SK-N-SH (cell line): ENCODE results near the gene ALPK3. TPM values are rescaled to one million over a fixed set of nuclear protein-coding genes. Genes with fewer than 3 reads are reported as not detected.

Source experiments
- CTCF ChIA-PET: fragments of 300-600, 350-600 bp; formaldehyde crosslinking; extraction: SDS; loops from one replicate; lab custom pipeline; 2021; lab: Yijun Ruan, JAX
- POLR2A ChIA-PET: fragments of 350-600 bp; sonication (Branson Sonifier 250); formaldehyde crosslinking; extraction: SDS; loops from one replicate; lab custom pipeline; 2020; ENCODE audit warnings: antibody characterized with exemption, inconsistent platforms; lab: Yijun Ruan, JAX
- DNase-seq: peaks from one replicate; pipeline ENCODE4 v3.0.0; 2012
- H2AFZ ChIP-seq: fragments of 200-600 bp; sonication (generic); 2 replicates; pipeline ENCODE4 v1.8.1; 2016; ENCODE audit warnings: antibody characterized with exemption, mild to moderate bottlenecking, low read depth
- H3F3A ChIP-seq: fragments of 200-600 bp; sonication (generic); replicated peaks from 2 replicates; pipeline ENCODE3; 2016; ENCODE audit warnings: antibody characterized with exemption, mild to moderate bottlenecking; ENCODE audit not compliant: insufficient read depth
- H3K27ac ChIP-seq, 2 experiments: fragments of 200-500 bp in 1 of 2; fragments of 200-600 bp in 1 of 2; sonication (Bioruptor generic) in 1 of 2; sonication (generic), shearing (Covaris generic) in 1 of 2; 2 replicates each; pipeline versions ENCODE4 v1.5.1 to v1.6.1; 2014 to 2016; ENCODE audit warnings: low read depth in 2 of 2, inconsistent platforms in 1 of 2, low read length in 1 of 2, mild to moderate bottlenecking in 1 of 2, mixed read lengths in 1 of 2
- H3K27me3 ChIP-seq: fragments of 200-600 bp; sonication (generic), shearing (Covaris generic); 2 replicates; pipeline ENCODE4 v1.6.1; 2016; ENCODE audit warnings: mixed run types; ENCODE audit not compliant: insufficient read depth
- H3K36me3 ChIP-seq, 2 experiments: fragments of 200-500 bp in 1 of 2; fragments of 200-600 bp in 1 of 2; sonication (Bioruptor generic) in 1 of 2; sonication (generic) in 1 of 2; replicated peaks in 1 of 2; 2 replicates each; pipeline versions ENCODE3 to v1.5.1; 2014 to 2016; ENCODE audit warnings: low read length in 1 of 2, mild to moderate bottlenecking in 1 of 2; ENCODE audit not compliant: insufficient read depth in 2 of 2, control insufficient read depth in 1 of 2
- H3K4me1 ChIP-seq, 2 experiments: fragments of 200-500 bp in 1 of 2; fragments of 200-600 bp in 1 of 2; sonication (Bioruptor generic) in 1 of 2; sonication (generic), shearing (Covaris generic) in 1 of 2; 2 replicates each; pipeline versions ENCODE4 v1.5.1 to v1.6.1; 2014 to 2016; ENCODE audit warnings: low read depth in 1 of 2, low read length in 1 of 2, mixed run types in 1 of 2; ENCODE audit not compliant: insufficient read depth in 2 of 2, control insufficient read depth in 1 of 2
- H3K4me2 ChIP-seq: fragments of 200-600 bp; sonication (generic), shearing (Covaris generic); 2 replicates; pipeline ENCODE4 v1.6.1; 2017; ENCODE audit warnings: mixed run types
- H3K4me3 ChIP-seq, 2 experiments: fragments of 200-500 bp in 1 of 2; fragments of 200-600 bp in 1 of 2; sonication (Bioruptor generic) in 1 of 2; sonication (generic), shearing (Covaris generic) in 1 of 2; 2 replicates each; pipeline versions ENCODE4 v1.5.1 to v1.8.1; 2014 to 2016; ENCODE audit warnings: low read depth in 2 of 2, inconsistent platforms in 1 of 2, low read length in 1 of 2, mild to moderate bottlenecking in 1 of 2, mixed read lengths in 1 of 2, moderate library complexity in 1 of 2
- H3K79me2 ChIP-seq: fragments of 200-600 bp; sonication (generic); 2 replicates; pipeline ENCODE4 v1.8.1; 2017; ENCODE audit warnings: mild to moderate bottlenecking; ENCODE audit not compliant: insufficient read depth
- H3K9ac ChIP-seq: fragments of 200-600 bp; sonication (generic); 2 replicates; pipeline ENCODE4 v1.6.1; 2017; ENCODE audit warnings: mixed run types
- H3K9me2 ChIP-seq: fragments of 200-600 bp; sonication (generic); 2 replicates; pipeline ENCODE4 v1.6.1; 2017; ENCODE audit warnings: mixed run types
- H3K9me3 ChIP-seq: fragments of 200-600 bp; sonication (generic); 2 replicates; pipeline ENCODE4 v1.6.1; 2017; ENCODE audit warnings: mixed run types, mild to moderate bottlenecking, moderate library complexity
- H4K20me1 ChIP-seq: fragments of 200-600 bp; sonication (generic); 2 replicates; pipeline ENCODE4 v1.6.1; 2017; ENCODE audit warnings: mild to moderate bottlenecking, mixed run types; ENCODE audit not compliant: insufficient read depth
- ELF1 ChIP-seq: IDR thresholded peaks from 2 replicates; pipeline ENCODE4 v1.4.0; 2012
- FOSL2 ChIP-seq: IDR thresholded peaks from 2 replicates; pipeline ENCODE4 v1.4.0; 2012; ENCODE audit warnings: low read depth, mild to moderate bottlenecking, moderate library complexity, borderline replicate concordance
- GATA2 ChIP-seq: sonication (generic); formaldehyde crosslinking; IDR thresholded peaks from 2 replicates; pipeline ENCODE4 v1.5.0; 2020; ENCODE audit warnings: mild to moderate bottlenecking, missing genetic modification reagents
- MXI1 ChIP-seq: IDR thresholded peaks from 2 replicates; pipeline ENCODE4 v1.6.1; 2012; ENCODE audit warnings: mild to moderate bottlenecking, low read depth, low read length, improper control_type of control experiment
- NFIC ChIP-seq: IDR thresholded peaks from 2 replicates; pipeline ENCODE4 v1.4.0; 2012; ENCODE audit warnings: borderline replicate concordance
- POLR2AphosphoS5 ChIP-seq: IDR thresholded peaks from 2 replicates; pipeline ENCODE4 v1.6.1; 2012; ENCODE audit warnings: low read depth, low read length
- RAD21 ChIP-seq: IDR thresholded peaks from 2 replicates; pipeline ENCODE4 v1.6.1; 2012; ENCODE audit warnings: mild to moderate bottlenecking, low read length
- RXRA ChIP-seq: IDR thresholded peaks from 2 replicates; pipeline ENCODE4 v1.4.0; 2012; ENCODE audit warnings: low read depth, mild to moderate bottlenecking, borderline replicate concordance
- SIN3A ChIP-seq: IDR thresholded peaks from 2 replicates; pipeline ENCODE4 v1.6.1; 2012; ENCODE audit warnings: low read depth, mild to moderate bottlenecking, low read length, moderate library complexity, borderline replicate concordance
- TAF1 ChIP-seq: IDR thresholded peaks from 2 replicates; pipeline ENCODE4 v1.6.1; 2012; ENCODE audit warnings: low read depth, mild to moderate bottlenecking, low read length, moderate library complexity, borderline replicate concordance
- TEAD4 ChIP-seq: IDR thresholded peaks from 2 replicates; pipeline ENCODE4 v1.4.0; 2012; ENCODE audit warnings: mild to moderate bottlenecking, borderline replicate concordance; ENCODE audit not compliant: insufficient read depth
- WGBS: methylation state at CpG from one replicate; pipeline ENCODE4 v1.1.6; 2017; ENCODE audit warnings: low lambda C conversion rate; 5-methylcytosine and 5-hydroxymethylcytosine counted together
- polyA plus RNA-seq, 3 experiments: library from polyadenylated mRNA; depleted of rRNA; stranded (reverse); fragments of >200 nt; gene quantifications; 2 replicates each; pipeline ENCODE4 v1.2.3, GENCODE V29; 2012
- TF ChIP-seq, protein P1 (sequence below): IDR thresholded peaks from 2 replicates; pipeline ENCODE4; 2012
- TF ChIP-seq, protein P2 (sequence below): IDR thresholded peaks from 2 replicates; pipeline ENCODE4 v1.4.0; 2012; ENCODE audit warnings: low read depth, borderline replicate concordance
- TF ChIP-seq, protein P3 (sequence below): IDR thresholded peaks from 2 replicates; pipeline ENCODE4 v1.4.0; 2012; ENCODE audit warnings: low read depth, borderline replicate concordance
- TF ChIP-seq, protein P4 (sequence below): fragments of 150-350 bp; IDR thresholded peaks from 2 replicates; pipeline ENCODE4 v1.6.1; 2016; ENCODE audit warnings: mild to moderate bottlenecking, low read depth, low read length

The ALPK3 gene
- polyA plus RNA-seq, 1 of the 3 experiments (the other 2 are of a cell fraction): 0.16 TPM

DNA sequence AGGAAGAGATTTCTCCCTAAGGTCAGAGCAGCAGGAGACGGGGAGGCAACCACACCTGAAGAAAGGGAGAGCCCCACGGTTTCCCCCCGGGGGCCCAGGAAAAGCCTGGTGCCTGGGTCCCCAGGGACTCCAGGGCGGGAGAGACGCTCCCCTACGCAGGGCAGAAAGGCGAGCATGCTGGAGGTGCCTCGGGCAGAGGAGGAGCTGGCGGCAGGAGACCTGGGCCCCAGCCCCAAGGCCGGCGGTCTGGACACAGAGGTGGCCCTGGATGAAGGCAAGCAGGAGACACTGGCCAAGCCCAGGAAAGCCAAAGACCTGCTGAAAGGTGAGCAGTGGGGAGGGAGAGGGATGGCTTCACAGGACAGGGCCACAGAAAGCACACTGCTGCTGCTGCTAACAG is 41.1 kb downstream of the ALPK3 start:
- WGBS: 76% methylated on average over 11 of the region's 11 CpGs
- no peaks in the 10 kb centered on the region for H3K9me3 ChIP-seq
- TF ChIP-seq SIN3A: no peak
- TF ChIP-seq POLR2AphosphoS5: no peak
- TF ChIP-seq RAD21: no peak
- no peak for DNase-seq
- H3K27ac ChIP-seq: no peak overlapping the region
- H4K20me1 ChIP-seq: no peaks in the 10 kb centered on the region
- CTCF ChIA-PET: interaction anchor here (1.7 kb wide), 1 partner anchor 15 kb away, joined by 4 read pairs; no protein-coding TSS in a partner anchor
- no peaks in the 10 kb centered on the region for H3K79me2 ChIP-seq
- H3K4me3 ChIP-seq: no peak overlapping the region
- H3F3A ChIP-seq: no peaks in the 10 kb centered on the region
- no peak overlapping the region for H2AFZ ChIP-seq
- H3K36me3 ChIP-seq: no peaks in the 10 kb centered on the region
- no peaks in the 10 kb centered on the region for H3K9me2 ChIP-seq
- no peak overlapping the region for H3K4me2 ChIP-seq
- H3K4me1 ChIP-seq: no peaks in the 10 kb centered on the region
- POLR2A ChIA-PET: no interaction called here
- no peak overlapping the region for H3K9ac ChIP-seq
- H3K27me3 ChIP-seq: no peaks in the 10 kb centered on the region

DNA sequence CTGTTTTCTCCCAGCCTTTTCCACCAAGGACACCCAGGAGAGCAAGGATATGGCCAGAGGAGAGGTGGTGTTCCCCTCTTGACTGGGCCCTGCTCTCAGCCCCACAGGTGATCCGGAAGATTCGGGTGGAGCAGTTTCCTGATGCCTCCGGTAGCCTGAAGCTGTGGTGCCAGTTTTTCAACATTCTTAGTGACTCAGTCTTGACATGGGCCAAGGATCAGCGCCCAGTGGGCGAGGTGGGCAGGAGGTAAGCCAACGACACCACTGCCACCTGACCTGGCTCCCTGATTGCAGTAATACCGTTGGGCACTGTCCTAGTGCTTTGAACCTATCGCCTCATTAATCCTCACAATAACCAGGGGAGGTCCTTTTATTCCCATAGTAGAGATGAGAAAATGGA is 42.0 kb downstream of the ALPK3 start:
- Histone ChIP-seq H3K27ac (no peak overlapping the region), H3K4me3 (no peak overlapping the region), H3F3A (no peaks in the 10 kb centered on the region), H3K27me3 (no peaks in the 10 kb centered on the region), H3K36me3 (no peaks in the 10 kb centered on the region), H3K4me1 (peaks cover 0 to 1% of the 10 kb centered on the region in 2 experiments; a peak in 1 of 4 replicates), H3K9me2 (no peaks in the 10 kb centered on the region), H3K9ac (no peak overlapping the region), H3K79me2 (no peaks in the 10 kb centered on the region), H2AFZ (no peak overlapping the region), H4K20me1 (no peaks in the 10 kb centered on the region), H3K4me2 (no peak overlapping the region), H3K9me3 (no peaks in the 10 kb centered on the region)
- ChIA-PET CTCF (no interaction called here), POLR2A (no interaction called here)
- no peak for DNase-seq
- 86% methylated on average over 6 of the region's 8 CpGs for WGBS
- TF ChIP-seq RAD21: no peak
- TF ChIP-seq MXI1: no peak
- TF ChIP-seq, protein P1, sequence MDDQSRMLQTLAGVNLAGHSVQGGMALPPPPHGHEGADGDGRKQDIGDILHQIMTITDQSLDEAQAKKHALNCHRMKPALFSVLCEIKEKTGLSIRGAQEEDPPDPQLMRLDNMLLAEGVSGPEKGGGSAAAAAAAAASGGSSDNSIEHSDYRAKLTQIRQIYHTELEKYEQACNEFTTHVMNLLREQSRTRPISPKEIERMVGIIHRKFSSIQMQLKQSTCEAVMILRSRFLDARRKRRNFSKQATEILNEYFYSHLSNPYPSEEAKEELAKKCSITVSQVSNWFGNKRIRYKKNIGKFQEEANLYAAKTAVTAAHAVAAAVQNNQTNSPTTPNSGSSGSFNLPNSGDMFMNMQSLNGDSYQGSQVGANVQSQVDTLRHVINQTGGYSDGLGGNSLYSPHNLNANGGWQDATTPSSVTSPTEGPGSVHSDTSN: no peak
- no peak for TF ChIP-seq NFIC
- TF ChIP-seq, protein P2, sequence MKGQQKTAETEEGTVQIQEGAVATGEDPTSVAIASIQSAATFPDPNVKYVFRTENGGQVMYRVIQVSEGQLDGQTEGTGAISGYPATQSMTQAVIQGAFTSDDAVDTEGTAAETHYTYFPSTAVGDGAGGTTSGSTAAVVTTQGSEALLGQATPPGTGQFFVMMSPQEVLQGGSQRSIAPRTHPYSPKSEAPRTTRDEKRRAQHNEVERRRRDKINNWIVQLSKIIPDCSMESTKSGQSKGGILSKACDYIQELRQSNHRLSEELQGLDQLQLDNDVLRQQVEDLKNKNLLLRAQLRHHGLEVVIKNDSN: no peak
- no peak for TF ChIP-seq ELF1
- no peak for TF ChIP-seq SIN3A
- no peak for TF ChIP-seq TEAD4
- no peak for TF ChIP-seq TAF1
- no peak for TF ChIP-seq GATA2
- TF ChIP-seq, protein P3, sequence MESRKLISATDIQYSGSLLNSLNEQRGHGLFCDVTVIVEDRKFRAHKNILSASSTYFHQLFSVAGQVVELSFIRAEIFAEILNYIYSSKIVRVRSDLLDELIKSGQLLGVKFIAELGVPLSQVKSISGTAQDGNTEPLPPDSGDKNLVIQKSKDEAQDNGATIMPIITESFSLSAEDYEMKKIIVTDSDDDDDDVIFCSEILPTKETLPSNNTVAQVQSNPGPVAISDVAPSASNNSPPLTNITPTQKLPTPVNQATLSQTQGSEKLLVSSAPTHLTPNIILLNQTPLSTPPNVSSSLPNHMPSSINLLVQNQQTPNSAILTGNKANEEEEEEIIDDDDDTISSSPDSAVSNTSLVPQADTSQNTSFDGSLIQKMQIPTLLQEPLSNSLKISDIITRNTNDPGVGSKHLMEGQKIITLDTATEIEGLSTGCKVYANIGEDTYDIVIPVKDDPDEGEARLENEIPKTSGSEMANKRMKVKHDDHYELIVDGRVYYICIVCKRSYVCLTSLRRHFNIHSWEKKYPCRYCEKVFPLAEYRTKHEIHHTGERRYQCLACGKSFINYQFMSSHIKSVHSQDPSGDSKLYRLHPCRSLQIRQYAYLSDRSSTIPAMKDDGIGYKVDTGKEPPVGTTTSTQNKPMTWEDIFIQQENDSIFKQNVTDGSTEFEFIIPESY: no peak
- TF ChIP-seq RXRA: no peak
- no peak for TF ChIP-seq FOSL2
- TF ChIP-seq, protein P4, sequence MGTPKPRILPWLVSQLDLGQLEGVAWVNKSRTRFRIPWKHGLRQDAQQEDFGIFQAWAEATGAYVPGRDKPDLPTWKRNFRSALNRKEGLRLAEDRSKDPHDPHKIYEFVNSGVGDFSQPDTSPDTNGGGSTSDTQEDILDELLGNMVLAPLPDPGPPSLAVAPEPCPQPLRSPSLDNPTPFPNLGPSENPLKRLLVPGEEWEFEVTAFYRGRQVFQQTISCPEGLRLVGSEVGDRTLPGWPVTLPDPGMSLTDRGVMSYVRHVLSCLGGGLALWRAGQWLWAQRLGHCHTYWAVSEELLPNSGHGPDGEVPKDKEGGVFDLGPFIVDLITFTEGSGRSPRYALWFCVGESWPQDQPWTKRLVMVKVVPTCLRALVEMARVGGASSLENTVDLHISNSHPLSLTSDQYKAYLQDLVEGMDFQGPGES: no peak
